ENCODE results near the gene CA7.
"Not testable (repeated sequence)": the region's sequence is repeated elsewhere in the genome, so short reads cannot be mapped to it uniquely, and the experiment has no call there.

The CA7 gene

GRCh38 chr16:66896682-66897081 lies 52.5 kb downstream of the CA7 start:
- DNase-seq (ENCODE audit: low read depth in 2 of 2), result not testable (repeated sequence)

GRCh38 chr16:66898207-66898606 lies 54.0 kb downstream of the CA7 start:
- DNase-seq (ENCODE audit: low read depth in 2 of 2), result no peak

- no peak for DNase-seq (ENCODE audit: low read depth in 2 of 2)
Observed at GRCh38 chr16:66898933-66899309, 54.7 kb downstream of the CA7 start.

- no peak for DNase-seq (ENCODE audit: low read depth in 2 of 2)
Observed at GRCh38 chr16:66899310-66899944, 55.2 kb downstream of the CA7 start.

- DNase-seq (ENCODE audit: low read depth in 2 of 2), result no peak
Observed at GRCh38 chr16:66899945-66900710, 55.9 kb downstream of the CA7 start.

GRCh38 chr16:66900721-66901441 lies 56.7 kb downstream of the CA7 start:
- DNase-seq (ENCODE audit: low read depth in 2 of 2), result no peak

- no peak for DNase-seq (ENCODE audit: low read depth in 2 of 2)
Observed at GRCh38 chr16:66901626-66902025, 57.4 kb downstream of the CA7 start.

- no peak for DNase-seq (ENCODE audit: low read depth in 2 of 2)
Observed at GRCh38 chr16:66902648-66903543, 58.7 kb downstream of the CA7 start.
